Gastrocnemius medialis (tissue), 4 donors: Measurements from ENCODE around the gene ST6GALNAC4. TPM values are rescaled to one million over a fixed set of nuclear protein-coding genes. Genes with fewer than 3 reads are reported as not detected.

Experiments used
- ATAC-seq, 2 donors: fragments of 150-250 bp; one replicate each; pipeline ENCODE4 v1.9.1; 2016
- DNase-seq, 2 donors: peaks; one replicate each; pipeline ENCODE4 v3.0.0-alpha.2; 2019
- H3K27ac ChIP-seq, 4 donors: fragments of 200-600 bp; sonication (generic); 1 replicate in 1 of 4; 2 replicates in 3 of 4; pipeline ENCODE4 v1.5.1; 2016 to 2018; ENCODE audit warnings: mild to moderate bottlenecking in 2 of 4, moderate library complexity in 1 of 4
- H3K27me3 ChIP-seq, 3 donors: fragments of 200-600 bp; sonication (generic) in 2 of 3; 1 replicate in 1 of 3; 2 replicates in 2 of 3; pipeline versions ENCODE4 v1.5.1 to v1.6.0; 2016 to 2019; ENCODE audit warnings: mild to moderate bottlenecking in 1 of 3, moderate library complexity in 1 of 3
- H3K36me3 ChIP-seq, 2 donors: fragments of 200-600 bp; sonication (generic) in 1 of 2; one replicate each; pipeline ENCODE4 v1.5.1; 2017 to 2018
- H3K4me1 ChIP-seq, 2 donors: fragments of 200-600 bp; sonication (generic) in 1 of 2; one replicate each; pipeline ENCODE4 v1.5.1; 2016 to 2017; ENCODE audit warnings: mild to moderate bottlenecking in 2 of 2
- H3K4me3 ChIP-seq, 4 donors: fragments of 200-600 bp; sonication (generic) in 3 of 4; 1 replicate in 1 of 4; 2 replicates in 3 of 4; pipeline ENCODE4 v1.5.1; 2016 to 2019; ENCODE audit warnings: mild to moderate bottlenecking in 2 of 4
- H3K9me3 ChIP-seq, 3 donors: fragments of 200-600 bp; sonication (generic) in 2 of 3; 1 replicate in 1 of 3; 2 replicates in 2 of 3; pipeline ENCODE4 v1.5.1; 2016 to 2019
- CTCF ChIP-seq, 5 experiments: fragments of 450-650 bp in 3 of 5; fragments of 200-600 bp in 2 of 5; sonication (generic) in 2 of 5; IDR thresholded peaks in 4 of 5; conservative IDR thresholded peaks in 1 of 5; 1 replicate in 4 of 5; 2 replicates in 1 of 5; pipeline ENCODE4 v1.5.1; 2016 to 2019; ENCODE audit warnings: antibody characterized with exemption in 5 of 5, mild to moderate bottlenecking in 3 of 5, moderate library complexity in 3 of 5
- POLR2A ChIP-seq, 2 donors: fragments of 450-650 bp; IDR thresholded peaks; one replicate each; pipeline ENCODE4 v1.6.1; 2017; ENCODE audit warnings: antibody characterized with exemption in 2 of 2, mild to moderate bottlenecking in 2 of 2, moderate library complexity in 2 of 2
- in situ Hi-C, 4 donors: fragments of 200-750 bp; cut with MboI; loops; one replicate each; pipeline versions ENCODE4 v1.15.0 to v1.8.0; 2017; ENCODE audit warnings: low sequenced_read_pairs in 4 of 4
- intact Hi-C: fragments of 100-400 bp; cut with DNase I; formaldehyde crosslinking; loops from one replicate; pipeline ENCODE4 v1.15.1; 2023; ENCODE audit warnings: low total_unique reads
- total RNA-seq, 4 donors: library from RNA; depleted of rRNA; stranded (reverse); fragments of >200 nt; gene quantifications; one replicate each; pipeline versions ENCODE4 v1.1.0 to v1.2.3, GENCODE V29; 2016

Gene ST6GALNAC4
- total RNA-seq = 10 to 100 TPM; 11.2 to 48.4 (median 23.6) TPM

GRCh38 chr9:127916720-127917581 lies at the start of gene ST6GALNAC4:
ST6GALNAC4 (minus strand) TSS chr9:127917041; CDS start chr9:127916419, 622 bp downstream.
- Histone ChIP-seq H3K4me1 (peaks cover 27 to 28% of the 10 kb centered on the region in 2 donors), H3K27me3 (no peaks in the 10 kb centered on the region), H3K36me3 (peaks cover 0 to 17% of the 10 kb centered on the region in 2 donors), H3K4me3 (peak within 1 kb of the TSS; percentile 58 to 75 (median 70)), H3K27ac (peak within 1 kb of the TSS; percentile 67 to 82 (median 73)), H3K9me3 (no peaks in the 10 kb centered on the region)
- DNase-seq (peak; percentile 89 to 93), ATAC-seq (peak; percentile 75 to 84)
- in situ Hi-C loops (loop anchor here in 1 of 4 donors (25.0 kb wide), 1 partner anchor 680 kb away; no protein-coding TSS in a partner anchor), intact Hi-C loops (loop anchor here (1.0 to 10.0 kb wide), 6 partner anchors 20 to 692 kb away; partner anchors contain the start of genes AK1, CDK9, FPGS and TOR2A)
- TF ChIP-seq CTCF (IDR thresholded peaks at IDR 0.05 in 4 of 5, conservative IDR thresholded peaks at IDR 0.05 in 1 of 5) (no peak), POLR2A (IDR thresholded peaks at IDR 0.05) (peak; percentile 66 to 68)

GRCh38 chr9:127965953-127966352 lies 49.1 kb upstream of the ST6GALNAC4 start:
- Histone ChIP-seq H3K4me1 (peaks cover 44 to 54% of the 10 kb centered on the region in 2 donors), H3K27me3 (no peaks in the 10 kb centered on the region), H3K27ac (peak overlapping the region; percentile 77 to 88 (median 84)), H3K4me3 (peak overlapping the region in 3 of 4 donors; percentile 2 to 25 (median 8)), H3K36me3 (no peaks in the 10 kb centered on the region), H3K9me3 (no peaks in the 10 kb centered on the region)
- intact Hi-C loops = loop anchor here (1.0 to 5.0 kb wide), 2 partner anchors 15 to 131 kb away; no protein-coding TSS in a partner anchor
- TF ChIP-seq POLR2A (IDR thresholded peaks at IDR 0.05) (no peak), CTCF (IDR thresholded peaks at IDR 0.05 in 4 of 5, conservative IDR thresholded peaks at IDR 0.05 in 1 of 5) (no peak)
- in situ Hi-C loops = loop anchor here in 2 of 4 donors (25.0 kb wide), 1 partner anchor 146 kb away; no protein-coding TSS in a partner anchor
- ATAC-seq (peak; percentile 4 to 6), DNase-seq (no peak)

- Histone ChIP-seq H3K4me1 (peaks cover 35 to 39% of the 10 kb centered on the region in 2 donors), H3K27ac (peak overlapping the region in 3 of 4 donors; percentile 9 to 37 (median 23)), H3K27me3 (no peaks in the 10 kb centered on the region), H3K36me3 (no peaks in the 10 kb centered on the region), H3K9me3 (no peaks in the 10 kb centered on the region), H3K4me3 (no peak overlapping the region)
- DNase-seq (no peak), ATAC-seq (no peak)
- intact Hi-C loops = no loop called here
- in situ Hi-C loops = loop anchor here in 2 of 4 donors (25.0 kb wide), 1 partner anchor 149 kb away; no protein-coding TSS in a partner anchor
- TF ChIP-seq CTCF (IDR thresholded peaks at IDR 0.05 in 4 of 5, conservative IDR thresholded peaks at IDR 0.05 in 1 of 5) (no peak), POLR2A (IDR thresholded peaks at IDR 0.05) (no peak)
These were observed 46.7 kb upstream of the ST6GALNAC4 start for GRCh38 chr9:127963359-127964064.

- no peak for DNase-seq
- ATAC-seq = no peak
- Histone ChIP-seq H3K36me3 (no peaks in the 10 kb centered on the region), H3K4me1 (peaks cover 30 to 34% of the 10 kb centered on the region in 2 donors), H3K27ac (peak overlapping the region in 2 of 4 donors; percentile 23 to 37), H3K27me3 (no peaks in the 10 kb centered on the region), H3K4me3 (no peak overlapping the region), H3K9me3 (no peaks in the 10 kb centered on the region)
- intact Hi-C loops = no loop called here
- in situ Hi-C loops = loop anchor here in 2 of 4 donors (25.0 kb wide), 1 partner anchor 149 kb away; no protein-coding TSS in a partner anchor
- no peak for TF ChIP-seq POLR2A (IDR thresholded peaks at IDR 0.05)
- no peak for TF ChIP-seq CTCF (IDR thresholded peaks at IDR 0.05 in 4 of 5, conservative IDR thresholded peaks at IDR 0.05 in 1 of 5)
These were observed 46.2 kb upstream of the ST6GALNAC4 start for GRCh38 chr9:127963041-127963358.
